Endodermal cell (in vitro differentiated cells): ENCODE results near the gene ADNP. TPM values are rescaled to one million over a fixed set of nuclear protein-coding genes. Genes with fewer than 3 reads are reported as not detected.

ENCODE experiments used
- DNase-seq: peaks from one replicate; pipeline ENCODE4 v3.0.0-alpha.2; 2017
- H3K27ac ChIP-seq: 2 replicates; pipeline ENCODE4 v1.5.1; 2013; ENCODE audit warnings: mild to moderate bottlenecking, low read depth, low read length, moderate library complexity
- H3K27me3 ChIP-seq: 2 replicates; pipeline ENCODE4 v1.6.1; 2013; ENCODE audit warnings: mild to moderate bottlenecking, low read length, moderate library complexity; ENCODE audit not compliant: insufficient read depth, control insufficient read depth, poor library complexity, severe bottlenecking
- H3K36me3 ChIP-seq: 2 replicates; pipeline ENCODE4 v1.7.0; 2013; ENCODE audit warnings: mild to moderate bottlenecking, low read length, moderate library complexity; ENCODE audit not compliant: control insufficient read depth, insufficient read depth
- H3K4me1 ChIP-seq: one replicate; pipeline ENCODE4 v1.7.0; 2013; ENCODE audit warnings: low read length; ENCODE audit not compliant: control insufficient read depth, insufficient read depth
- H3K4me3 ChIP-seq: 2 replicates; pipeline ENCODE4 v1.5.1; 2013; ENCODE audit warnings: mild to moderate bottlenecking, low read length, moderate library complexity
- H3K9ac ChIP-seq: 2 replicates; pipeline ENCODE4 v1.6.1; 2013; ENCODE audit warnings: mild to moderate bottlenecking, low read length, moderate library complexity; ENCODE audit not compliant: poor library complexity, severe bottlenecking; ENCODE audit errors: extremely low read depth
- H3K9me3 ChIP-seq: 2 replicates; pipeline ENCODE4 v1.6.1; 2013; ENCODE audit warnings: mild to moderate bottlenecking, low read length, moderate library complexity; ENCODE audit not compliant: control insufficient read depth
- H3K27ac Mint-ChIP-seq: 2 replicates; pipeline ENCODE4 v1.8.0; 2020; ENCODE audit warnings: mixed read lengths
- H3K27me3 Mint-ChIP-seq: 2 replicates; pipeline ENCODE4 v1.8.0; 2021; ENCODE audit warnings: mild to moderate bottlenecking, mixed read lengths; ENCODE audit not compliant: insufficient read depth
- H3K36me3 Mint-ChIP-seq: 2 replicates; pipeline ENCODE4 v1.8.0; 2020; ENCODE audit warnings: low read depth, mixed read lengths
- H3K4me1 Mint-ChIP-seq: 2 replicates; pipeline ENCODE4 v1.8.0; 2020; ENCODE audit warnings: mixed read lengths
- H3K4me3 Mint-ChIP-seq: 2 replicates; pipeline ENCODE4 v1.8.0; 2020; ENCODE audit warnings: mild to moderate bottlenecking, moderate library complexity, mixed read lengths
- H3K9me3 Mint-ChIP-seq: 2 replicates; pipeline ENCODE4 v1.8.0; 2020; ENCODE audit warnings: mild to moderate bottlenecking, mixed read lengths
- WGBS, 2 experiments: methylation state at CpG; one replicate each; pipeline versions ENCODE4 v1.1.5 to v1.1.7; 2013; ENCODE audit warnings: missing lambda C conversion rate in 2 of 2, mixed read lengths in 1 of 2; ENCODE audit not compliant: insufficient coverage in 1 of 2, insufficient read length in 1 of 2; 5-methylcytosine and 5-hydroxymethylcytosine counted together
- total RNA-seq, 2 donors: library from RNA; stranded (reverse); fragmentation: NEBNext Ultra II Directional in 1 of 2; extraction: Animal tissue kit (Norgen Biotek cat#: 25700) in 1 of 2; gene quantifications; 2 replicates in 1 of 2; 3 replicates in 1 of 2; pipeline ENCODE4 v1.2.1, GENCODE V29; 2021
- TF ChIP-seq, protein P1 (sequence below): fragments of 200-600 bp; sonication (generic); conservative IDR thresholded peaks from 2 replicates; pipeline ENCODE4 v1.5.0; 2021; ENCODE audit warnings: antibody characterized with exemption, mild to moderate bottlenecking

Gene ADNP
- total RNA-seq, 2 donors from 2014 or later: 136 to 152 TPM

DNA sequence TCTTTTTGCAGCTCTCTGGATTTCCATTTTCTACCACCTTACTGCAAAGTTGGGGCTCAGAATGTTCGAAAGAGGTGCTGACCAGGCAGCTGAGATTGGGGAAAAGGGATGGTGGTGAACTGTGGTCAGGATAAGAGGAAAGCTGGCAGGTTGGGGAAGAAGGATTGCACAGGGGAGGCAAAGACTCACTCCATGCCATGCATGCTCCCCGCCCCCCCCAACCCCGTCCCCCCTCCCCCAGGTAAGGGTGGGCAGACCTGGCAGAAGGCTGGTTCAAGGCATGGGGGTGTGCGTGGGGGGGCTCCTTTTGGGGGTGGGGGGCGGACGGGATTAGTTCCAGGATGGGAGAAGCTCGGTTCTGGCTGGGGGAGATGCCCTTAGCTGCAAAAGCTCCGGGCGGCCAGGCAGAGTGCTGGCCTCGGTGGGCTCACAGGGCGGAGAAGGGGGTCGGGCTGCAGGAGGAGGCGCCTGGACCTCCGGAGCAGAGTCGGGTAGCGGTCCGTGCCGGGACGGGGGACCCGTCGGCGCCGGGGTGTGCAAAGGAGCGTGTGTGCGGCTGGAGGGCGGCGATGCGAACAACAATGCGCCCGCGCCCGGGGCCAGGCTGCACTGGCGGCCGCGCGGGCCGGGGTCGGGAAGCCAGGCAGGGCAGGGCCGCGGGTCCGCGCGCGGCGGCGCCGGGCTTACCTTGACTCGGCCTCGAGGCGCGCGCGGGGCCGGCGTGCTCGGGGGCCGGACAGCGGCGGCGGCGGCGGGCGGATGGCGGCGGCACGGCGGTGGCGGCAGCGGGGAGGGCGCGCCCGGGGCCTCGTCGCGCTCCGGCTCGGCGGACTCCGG lies 880 bp downstream of the ADNP start:
- H3K4me3 Mint-ChIP-seq: peak overlapping the region; percentile 93
- WGBS, 2 experiments: 0 to 1% methylated on average over 12 to 77 of the region's 79 CpGs
- H3K9me3 Mint-ChIP-seq: no peaks in the 10 kb centered on the region
- no peaks in the 10 kb centered on the region for H3K9me3 ChIP-seq
- H3K4me1 ChIP-seq: peaks cover 7% of the 10 kb centered on the region
- H3K27me3 ChIP-seq: no peaks in the 10 kb centered on the region
- peaks cover 57% of the 10 kb centered on the region for H3K36me3 Mint-ChIP-seq
- peaks cover 32% of the 10 kb centered on the region for H3K4me1 Mint-ChIP-seq
- peak overlapping the region; percentile 84 for H3K27ac ChIP-seq
- peak overlapping the region; percentile 86 for H3K9ac ChIP-seq
- peak overlapping the region; percentile 89 for H3K4me3 ChIP-seq
- TF ChIP-seq, protein P1, sequence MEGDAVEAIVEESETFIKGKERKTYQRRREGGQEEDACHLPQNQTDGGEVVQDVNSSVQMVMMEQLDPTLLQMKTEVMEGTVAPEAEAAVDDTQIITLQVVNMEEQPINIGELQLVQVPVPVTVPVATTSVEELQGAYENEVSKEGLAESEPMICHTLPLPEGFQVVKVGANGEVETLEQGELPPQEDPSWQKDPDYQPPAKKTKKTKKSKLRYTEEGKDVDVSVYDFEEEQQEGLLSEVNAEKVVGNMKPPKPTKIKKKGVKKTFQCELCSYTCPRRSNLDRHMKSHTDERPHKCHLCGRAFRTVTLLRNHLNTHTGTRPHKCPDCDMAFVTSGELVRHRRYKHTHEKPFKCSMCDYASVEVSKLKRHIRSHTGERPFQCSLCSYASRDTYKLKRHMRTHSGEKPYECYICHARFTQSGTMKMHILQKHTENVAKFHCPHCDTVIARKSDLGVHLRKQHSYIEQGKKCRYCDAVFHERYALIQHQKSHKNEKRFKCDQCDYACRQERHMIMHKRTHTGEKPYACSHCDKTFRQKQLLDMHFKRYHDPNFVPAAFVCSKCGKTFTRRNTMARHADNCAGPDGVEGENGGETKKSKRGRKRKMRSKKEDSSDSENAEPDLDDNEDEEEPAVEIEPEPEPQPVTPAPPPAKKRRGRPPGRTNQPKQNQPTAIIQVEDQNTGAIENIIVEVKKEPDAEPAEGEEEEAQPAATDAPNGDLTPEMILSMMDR: no peak
- no peaks in the 10 kb centered on the region for H3K27me3 Mint-ChIP-seq
- H3K27ac Mint-ChIP-seq: peak overlapping the region; percentile 96
- peaks cover 73% of the 10 kb centered on the region for H3K36me3 ChIP-seq
- DNase-seq: peak; percentile 72

DNA sequence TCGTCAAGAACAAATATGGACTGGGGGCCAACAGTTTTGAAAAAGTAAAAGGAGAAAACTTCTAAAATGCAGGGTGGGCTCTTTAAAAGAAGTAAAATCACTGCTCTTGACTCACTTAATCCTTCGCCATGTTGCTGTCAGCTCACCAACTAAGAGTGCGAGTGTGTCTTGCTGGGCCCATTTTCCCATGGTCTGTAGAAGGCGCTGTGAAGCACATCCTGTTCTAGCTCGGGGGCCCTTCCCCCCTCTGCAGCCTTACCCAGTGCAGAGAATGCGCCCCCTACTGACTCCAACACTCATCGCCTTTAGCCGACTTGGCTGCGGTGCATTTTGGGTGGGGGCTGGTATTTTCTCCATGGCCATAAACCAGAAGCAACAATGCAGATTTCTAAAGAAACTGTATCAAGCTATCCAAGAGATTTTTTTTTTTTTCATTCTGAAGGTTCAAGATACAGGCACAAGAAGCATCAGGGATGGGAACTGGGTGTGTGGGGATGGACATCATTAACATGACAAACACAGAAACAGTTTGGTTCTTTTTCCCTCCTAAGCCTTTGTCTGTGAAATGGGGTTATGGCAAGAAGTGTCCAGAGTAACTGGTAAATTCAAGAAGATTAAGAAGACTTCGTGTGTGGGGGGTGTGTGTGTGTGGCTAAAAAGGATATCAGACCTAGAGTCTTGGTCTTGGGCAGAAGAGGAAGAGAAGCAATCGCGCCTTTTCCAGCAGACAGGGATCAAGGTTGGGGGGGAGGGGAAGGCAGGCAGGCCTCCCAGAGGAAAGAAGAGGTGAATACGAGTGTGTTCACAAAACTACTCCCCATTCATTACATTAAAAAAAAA lies 1.7 kb downstream of the ADNP start:
- peak overlapping the region; percentile 89 for H3K4me3 ChIP-seq
- peak overlapping the region; percentile 86 for H3K9ac ChIP-seq
- Mint-ChIP-seq H3K9me3 (no peaks in the 10 kb centered on the region), H3K4me3 (peak overlapping the region; percentile 93), H3K27me3 (no peaks in the 10 kb centered on the region), H3K4me1 (peaks cover 35% of the 10 kb centered on the region), H3K36me3 (peaks cover 56% of the 10 kb centered on the region), H3K27ac (peak overlapping the region; percentile 95)
- TF ChIP-seq, protein P1: peak; percentile 98
- H3K9me3 ChIP-seq: no peaks in the 10 kb centered on the region
- 8 to 37% methylated on average over 4 to 12 of the region's 13 CpGs for WGBS, 2 experiments
- peaks cover 7% of the 10 kb centered on the region for H3K4me1 ChIP-seq
- peaks cover 73% of the 10 kb centered on the region for H3K36me3 ChIP-seq
- no peaks in the 10 kb centered on the region for H3K27me3 ChIP-seq
- H3K27ac ChIP-seq: peak overlapping the region; percentile 62
- DNase-seq: peak; percentile 98

DNA sequence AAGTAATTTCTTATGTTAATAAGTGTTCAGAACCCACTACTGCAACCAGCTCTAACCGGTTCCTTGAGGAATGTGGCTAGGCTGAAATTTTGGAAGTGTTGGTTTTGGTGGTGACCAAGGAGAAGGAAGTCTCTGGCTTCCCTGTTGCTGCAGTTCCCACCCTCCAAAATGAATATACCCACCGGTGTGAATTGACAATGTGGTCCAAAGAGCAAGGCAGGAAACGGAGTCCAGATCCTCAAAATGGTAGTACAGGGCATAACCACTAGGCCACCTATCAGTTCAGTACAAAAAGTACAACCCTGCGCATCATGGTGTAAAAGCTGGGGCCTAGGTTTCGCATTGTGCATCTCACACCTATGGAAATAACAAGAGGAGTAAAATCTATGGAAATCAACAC lies 2.8 kb downstream of the ADNP start:
- peak overlapping the region; percentile 93 for H3K4me3 Mint-ChIP-seq
- Histone ChIP-seq H3K9ac (peak overlapping the region; percentile 28), H3K27ac (no peak overlapping the region), H3K36me3 (peaks cover 73% of the 10 kb centered on the region), H3K9me3 (no peaks in the 10 kb centered on the region), H3K4me3 (peak overlapping the region; percentile 89), H3K27me3 (no peaks in the 10 kb centered on the region), H3K4me1 (peaks cover 7% of the 10 kb centered on the region)
- H3K36me3 Mint-ChIP-seq: peaks cover 59% of the 10 kb centered on the region
- no peaks in the 10 kb centered on the region for H3K27me3 Mint-ChIP-seq
- TF ChIP-seq, protein P1: peak; percentile 53
- peak overlapping the region; percentile 95 for H3K27ac Mint-ChIP-seq
- WGBS, 2 experiments: 76% methylated on average over 3 to 5 of the region's 5 CpGs
- H3K9me3 Mint-ChIP-seq: no peaks in the 10 kb centered on the region
- DNase-seq: no peak
- peaks cover 39% of the 10 kb centered on the region for H3K4me1 Mint-ChIP-seq
